Osteoblast (primary cell): ENCODE results near the gene SLC4A8. TPM values are rescaled to one million over a fixed set of nuclear protein-coding genes. Genes with fewer than 3 reads are reported as not detected.

Source experiments
- DNase-seq: peaks from one replicate; pipeline ENCODE4 v3.0.0; 2011; ENCODE audit warnings: low spot score, mixed read lengths; ENCODE audit not compliant: insufficient read length; ENCODE audit errors: missing footprints
- H2AFZ ChIP-seq: 2 replicates; pipeline ENCODE4 v1.6.0; 2011; ENCODE audit warnings: mild to moderate bottlenecking, low read length
- H3K27ac ChIP-seq: 2 replicates; pipeline ENCODE4 v1.5.1; 2011; ENCODE audit warnings: mild to moderate bottlenecking, low read depth, low read length, moderate library complexity
- H3K27me3 ChIP-seq: 2 replicates; pipeline ENCODE4 v1.6.0; 2012; ENCODE audit warnings: mild to moderate bottlenecking, control low read depth, inconsistent platforms, low read length, moderate library complexity; ENCODE audit not compliant: insufficient read depth
- H3K36me3 ChIP-seq: 2 replicates; pipeline ENCODE4 v1.5.1; 2011; ENCODE audit warnings: mild to moderate bottlenecking, low read length, control low read depth, moderate library complexity; ENCODE audit not compliant: insufficient read depth
- H3K4me1 ChIP-seq: 2 replicates; pipeline ENCODE4 v1.5.1; 2011; ENCODE audit warnings: mild to moderate bottlenecking, low read length, control low read depth, moderate library complexity; ENCODE audit not compliant: insufficient read depth
- H3K4me2 ChIP-seq: 2 replicates; pipeline ENCODE4 v1.6.0; 2011; ENCODE audit warnings: mild to moderate bottlenecking, low read length; ENCODE audit not compliant: insufficient read depth
- H3K4me3 ChIP-seq: fragments of 200-600 bp; sonication (generic); 3 replicates; pipeline ENCODE4 v1.5.1; 2012; ENCODE audit warnings: mild to moderate bottlenecking, low read length, inconsistent platforms; ENCODE audit not compliant: insufficient read depth
- H3K79me2 ChIP-seq: 2 replicates; pipeline ENCODE4 v1.6.0; 2012; ENCODE audit warnings: mild to moderate bottlenecking, low read length, control low read depth, inconsistent platforms; ENCODE audit not compliant: insufficient read depth
- H3K9me3 ChIP-seq: 2 replicates; pipeline ENCODE4 v1.5.1; 2011; ENCODE audit warnings: low read depth, low read length, control low read depth
- H4K20me1 ChIP-seq: 2 replicates; pipeline ENCODE4 v1.6.0; 2012; ENCODE audit warnings: mild to moderate bottlenecking, low read length, control low read depth; ENCODE audit not compliant: insufficient read depth
- CTCF ChIP-seq: IDR thresholded peaks from 2 replicates; pipeline ENCODE4 v1.5.1; 2011; ENCODE audit warnings: mild to moderate bottlenecking, low read depth, low read length, moderate library complexity; ENCODE audit errors: extremely low read depth
- total RNA-seq: library from RNA; depleted of rRNA; stranded (reverse); fragments of >200 nt; gene quantifications from 2 replicates; pipeline ENCODE4 v1.2.3, GENCODE V29; 2012

Gene SLC4A8
- total RNA-seq, 1 donor, result 2.9 TPM

GRCh38 chr12:51547606-51548005, 123.0 kb downstream of the SLC4A8 start:
- Histone ChIP-seq H3K4me2 (no peak overlapping the region), H3K27ac (no peak overlapping the region), H3K79me2 (no peaks in the 10 kb centered on the region), H3K4me3 (no peak overlapping the region), H3K27me3 (peaks cover 3% of the 10 kb centered on the region), H4K20me1 (no peaks in the 10 kb centered on the region), H3K4me1 (no peaks in the 10 kb centered on the region), H2AFZ (no peak overlapping the region), H3K9me3 (no peaks in the 10 kb centered on the region), H3K36me3 (no peaks in the 10 kb centered on the region)
- DNase-seq, result no peak
- no peak for TF ChIP-seq CTCF

GRCh38 chr12:51548241-51548640, 123.6 kb downstream of the SLC4A8 start:
- Histone ChIP-seq H3K9me3 (no peaks in the 10 kb centered on the region), H3K4me3 (no peak overlapping the region), H4K20me1 (no peaks in the 10 kb centered on the region), H3K4me2 (no peak overlapping the region), H2AFZ (no peak overlapping the region), H3K27me3 (peaks cover 3% of the 10 kb centered on the region), H3K4me1 (no peaks in the 10 kb centered on the region), H3K79me2 (no peaks in the 10 kb centered on the region), H3K36me3 (no peaks in the 10 kb centered on the region), H3K27ac (no peak overlapping the region)
- no peak for TF ChIP-seq CTCF
- DNase-seq, result no peak

- no peak for TF ChIP-seq CTCF
- no peak overlapping the region for H3K4me2 ChIP-seq
- DNase-seq, result no peak
These were observed 125.0 kb downstream of the SLC4A8 start for GRCh38 chr12:51549637-51550036.

More at GRCh38 chr12:51549637-51550036, 125.0 kb downstream of the SLC4A8 start:
- Histone ChIP-seq H3K79me2 (no peaks in the 10 kb centered on the region), H3K27ac (no peak overlapping the region), H3K36me3 (no peaks in the 10 kb centered on the region), H3K4me1 (no peaks in the 10 kb centered on the region), H2AFZ (no peak overlapping the region), H3K4me3 (no peak overlapping the region), H3K27me3 (peaks cover 3% of the 10 kb centered on the region), H4K20me1 (no peaks in the 10 kb centered on the region), H3K9me3 (peaks cover 6% of the 10 kb centered on the region)

Other genes with a start within 250 kb of the SLC4A8 start
- 6.8 and 7.6 TPM in 2 replicates for gene POU6F1, start 206.8 kb upstream of the SLC4A8 start, total RNA-seq
- 160 and 169 TPM in 2 replicates for gene DAZAP2, start 186.0 kb upstream of the SLC4A8 start, total RNA-seq
- 9.8 and 13.6 TPM in 2 replicates for gene SMAGP, start 154.4 kb upstream of the SLC4A8 start, total RNA-seq
- under 0.01 TPM in 1 of 2 replicates, not detected in the other for gene BIN2, start 100.7 kb upstream of the SLC4A8 start, total RNA-seq
- not detected in 2 replicates for gene CELA1, start 78.2 kb upstream of the SLC4A8 start, total RNA-seq
- 7.1 and 9.8 TPM in 2 replicates for gene GALNT6, start 33.4 kb upstream of the SLC4A8 start, total RNA-seq
- 24.5 and 26.4 TPM in 2 replicates for gene SCN8A, start 166.4 kb downstream of the SLC4A8 start, total RNA-seq